HG02970 (cell line): ENCODE results near the gene KRTAP4-12.
"Not testable (repeated sequence)": the region's sequence is repeated elsewhere in the genome, so short reads cannot be mapped to it uniquely, and the experiment has no call there.

Source experiments
- ATAC-seq: cut with Tn5 transposase; IDR thresholded peaks from one replicate; pipeline ENCODE4 v1.9.1; 2021; ENCODE audit warnings: mild to moderate bottlenecking, moderate library complexity, moderate number of reproducible peaks; ENCODE audit not compliant: unreplicated experiment, low FRiP score

Gene KRTAP4-12

DNA sequence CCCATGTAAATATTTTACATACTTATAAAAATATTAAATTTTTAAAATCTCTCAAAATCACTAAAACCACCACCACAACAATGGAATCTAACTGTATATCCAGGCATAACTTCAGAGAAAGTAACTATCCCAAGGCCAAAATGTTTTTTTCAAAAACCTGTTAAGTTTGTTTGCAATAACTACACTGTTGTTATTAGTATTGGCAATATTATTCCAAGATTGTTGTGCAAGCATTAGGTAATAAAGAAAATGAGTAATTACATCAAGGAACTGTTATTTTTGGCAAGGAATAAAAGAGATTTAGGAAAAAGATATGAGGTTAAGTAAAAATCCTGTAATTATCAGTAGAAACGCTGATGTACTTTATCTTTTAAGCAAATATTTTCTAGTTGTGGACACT is 3.4 kb upstream of the KRTAP4-12 start:
- ATAC-seq, result no peak

DNA sequence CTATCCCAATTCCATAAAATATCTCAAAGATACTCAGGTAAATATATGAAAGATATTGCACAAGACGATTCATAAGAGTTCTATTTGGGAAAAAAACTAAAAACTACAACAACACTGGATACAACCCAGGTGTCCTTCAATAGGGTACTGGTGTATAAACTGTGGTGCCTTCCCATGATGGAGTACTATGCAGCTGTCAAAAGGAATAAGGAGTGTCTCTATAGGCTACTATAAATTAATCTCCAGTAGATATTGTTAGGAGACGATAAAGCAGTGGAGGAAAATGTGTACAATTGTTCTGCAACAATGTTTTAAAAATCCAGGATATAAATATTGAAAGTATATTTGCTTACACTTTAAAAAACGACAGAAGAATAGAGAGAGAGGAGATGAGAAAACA is 2.4 kb upstream of the KRTAP4-12 start:
- no peak for ATAC-seq

DNA sequence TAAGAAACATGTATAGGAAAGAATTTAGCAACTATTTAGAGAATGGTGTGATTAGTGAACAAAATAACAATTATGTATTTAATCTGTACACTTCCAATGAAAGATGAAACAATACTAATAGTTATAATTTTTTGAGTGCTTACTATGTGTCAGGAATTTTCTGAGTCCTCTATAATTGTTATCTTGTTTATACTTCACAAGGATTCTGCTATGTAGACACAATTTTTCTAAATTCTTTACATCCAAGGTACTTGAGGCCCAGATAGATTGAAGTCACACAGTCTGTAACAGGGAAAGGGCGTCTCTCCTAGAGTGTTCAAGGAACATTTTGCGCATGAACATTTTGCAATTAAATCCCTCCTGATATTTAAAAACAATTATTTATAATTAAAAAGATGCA is 1.1 kb upstream of the KRTAP4-12 start:
- no peak for ATAC-seq

DNA sequence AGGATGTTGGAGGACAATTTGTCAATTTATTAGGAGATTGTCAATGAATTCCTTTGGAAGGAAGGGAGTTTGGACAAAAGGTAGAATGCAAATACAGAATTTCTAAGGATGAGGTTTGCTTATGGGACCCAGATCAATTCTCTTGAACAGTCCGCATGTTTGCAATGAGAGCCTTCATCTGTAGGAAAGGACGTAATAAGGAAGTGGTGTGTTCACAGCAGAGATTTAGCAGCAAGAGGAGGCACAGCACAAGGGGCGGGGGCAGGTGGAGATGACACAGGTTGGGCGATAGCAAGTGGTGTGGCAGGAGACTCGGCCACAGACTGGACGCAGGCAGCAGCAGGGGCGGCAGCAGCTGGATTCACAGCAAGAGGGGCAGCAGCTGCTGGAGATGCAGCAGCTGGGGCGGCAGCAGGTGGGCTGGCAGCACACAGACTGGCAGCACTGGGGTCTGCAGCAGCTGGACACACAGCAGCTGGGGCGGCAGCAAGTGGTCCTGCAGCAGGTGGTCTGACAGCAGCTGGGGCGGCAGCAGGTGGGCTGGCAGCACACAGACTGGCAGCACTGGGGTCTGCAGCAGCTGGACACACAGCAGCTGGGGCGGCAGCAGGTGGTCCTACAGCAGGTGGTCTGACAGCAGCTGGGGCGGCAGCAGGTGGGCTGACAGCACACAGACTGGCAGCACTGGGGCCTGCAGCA is 541 bp downstream of the KRTAP4-12 start:
- ATAC-seq, result not testable (repeated sequence)

DNA sequence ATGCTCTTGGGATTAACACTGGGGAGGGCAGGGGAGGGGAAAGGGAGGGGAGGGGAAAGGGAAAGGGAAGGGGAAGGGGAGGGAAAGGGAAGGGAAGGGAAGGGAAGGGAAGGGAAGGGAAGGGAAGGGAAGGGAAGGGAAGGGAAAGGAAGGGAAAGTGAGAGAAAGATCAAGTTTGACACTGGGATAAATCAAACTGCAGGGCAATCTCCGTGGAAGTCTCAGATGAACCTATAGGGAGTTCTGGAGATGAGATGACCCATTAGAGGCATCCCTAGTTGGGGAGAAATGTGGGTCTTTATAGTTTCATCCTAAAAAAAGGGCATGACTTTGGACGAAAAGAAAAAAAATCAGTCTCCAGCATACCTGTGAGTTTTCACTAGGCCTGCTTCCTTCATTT is 2.2 kb downstream of the KRTAP4-12 start:
- no peak for ATAC-seq

DNA sequence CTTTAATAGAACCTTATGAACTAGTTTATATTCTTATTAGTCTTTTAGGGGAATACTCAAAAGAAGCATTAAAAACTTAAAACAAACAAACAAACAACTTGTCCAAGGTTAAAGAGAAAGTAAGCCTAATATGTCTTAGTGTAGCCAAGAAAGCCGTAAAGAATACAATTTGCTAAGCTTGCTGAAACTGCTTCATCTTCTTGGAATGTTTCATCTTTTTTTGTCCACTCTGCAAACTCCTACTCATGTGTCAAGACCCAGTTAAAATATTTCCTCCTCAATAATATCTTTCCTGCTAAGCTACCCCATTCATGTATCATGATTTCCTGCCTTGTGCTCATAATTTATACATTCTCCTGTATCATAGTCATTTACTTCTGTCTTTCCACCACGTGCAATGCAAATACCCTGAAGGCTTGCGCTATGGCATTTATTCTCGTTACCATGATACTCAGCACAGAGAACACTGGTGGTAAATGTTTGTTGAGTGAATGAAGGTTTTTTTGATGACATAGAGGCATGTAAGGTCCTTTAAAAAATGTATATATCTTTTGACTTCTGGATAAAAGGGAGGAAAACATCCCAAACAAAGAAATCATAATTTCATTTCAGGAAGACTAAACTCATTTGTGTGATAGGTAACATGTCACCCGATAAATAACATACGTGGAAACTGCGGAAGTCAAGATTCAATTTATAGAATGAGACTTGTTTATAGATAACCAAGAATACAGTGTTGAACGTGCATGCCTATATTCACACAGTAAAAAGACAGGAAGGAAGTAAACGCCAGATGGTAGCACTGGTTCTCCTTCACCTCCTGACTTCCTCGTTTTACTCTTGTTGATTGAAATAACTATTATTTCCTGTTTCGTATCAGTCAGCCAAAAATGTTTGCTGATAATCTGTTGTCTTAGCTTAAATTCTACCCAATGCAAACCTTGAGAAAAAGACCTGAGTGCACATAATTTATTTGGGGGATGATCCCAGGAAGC is 4.0 kb downstream of the KRTAP4-12 start:
- not testable (repeated sequence) for ATAC-seq

DNA sequence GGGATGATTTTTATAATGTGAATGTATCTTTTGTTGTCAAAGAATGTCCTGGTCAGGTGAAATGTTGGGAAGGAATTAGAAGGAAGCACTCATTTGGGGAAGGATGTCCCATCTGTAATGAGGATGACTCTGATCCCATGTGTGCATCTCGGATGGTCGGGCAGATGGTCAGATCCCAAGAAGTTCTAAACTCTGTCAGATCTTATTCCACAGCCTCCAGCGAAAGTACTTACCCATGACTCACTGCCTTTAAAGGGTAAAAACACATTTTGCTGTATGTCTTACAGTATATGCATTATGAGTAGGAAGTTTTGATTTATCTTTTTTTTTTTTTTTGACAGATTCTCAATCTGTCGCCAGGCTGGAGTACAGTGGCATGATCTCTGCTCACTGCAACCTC is 5.3 kb downstream of the KRTAP4-12 start:
- no peak for ATAC-seq

DNA sequence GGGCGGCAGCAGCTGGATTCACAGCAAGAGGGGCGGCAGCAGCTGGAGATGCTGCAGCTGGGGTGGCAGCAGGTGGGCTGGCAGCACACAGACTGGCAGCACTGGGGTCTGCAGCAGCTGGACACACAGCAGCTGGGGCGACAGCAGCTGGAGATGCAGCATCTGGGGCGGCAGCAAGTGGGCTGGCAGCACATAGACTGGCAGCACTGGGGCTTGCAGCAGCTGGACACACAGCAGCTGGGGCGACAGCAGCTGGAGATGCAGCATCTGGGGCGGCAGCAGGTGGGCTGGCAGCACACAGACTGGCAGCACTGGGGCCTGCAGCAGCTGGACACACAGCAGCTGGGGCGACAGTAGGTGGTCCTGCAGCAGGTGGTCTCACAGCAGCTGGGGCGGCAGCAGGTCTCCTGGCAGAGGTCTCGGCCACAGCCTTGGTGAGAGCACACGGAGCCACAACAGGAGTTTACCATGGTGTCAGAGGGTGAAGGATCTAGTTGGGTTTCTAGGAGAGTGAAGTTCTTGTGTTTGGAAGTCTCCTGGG is 6.1 kb downstream of the KRTAP4-12 start, which contains the start of gene KRTAP4-11:
Gene KRTAP4-11 (minus strand): TSS at position 528 of the 541 bp plus-strand sequence. CDS start 58 bp downstream, at position 470.
- not testable (repeated sequence) for ATAC-seq

DNA sequence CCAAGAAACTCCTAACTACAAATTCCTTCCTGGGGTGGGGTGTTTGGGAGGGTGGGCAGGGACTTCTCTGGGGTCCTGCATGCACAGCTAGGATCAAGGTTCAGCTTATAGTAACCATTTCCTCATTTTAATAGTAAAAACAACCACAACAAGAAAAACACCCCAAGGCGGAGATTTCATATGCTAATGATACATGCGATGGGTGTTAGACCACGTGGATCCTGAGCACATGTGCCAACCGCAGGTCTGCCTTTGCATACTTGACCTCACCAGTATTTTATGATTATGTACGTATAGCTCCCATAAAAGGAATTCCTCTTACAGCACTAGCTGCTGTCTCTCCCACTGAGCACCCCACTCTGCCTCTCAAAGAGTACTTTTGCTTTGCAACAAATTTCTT is 7.7 kb downstream of the KRTAP4-12 start:
- ATAC-seq, result no peak

DNA sequence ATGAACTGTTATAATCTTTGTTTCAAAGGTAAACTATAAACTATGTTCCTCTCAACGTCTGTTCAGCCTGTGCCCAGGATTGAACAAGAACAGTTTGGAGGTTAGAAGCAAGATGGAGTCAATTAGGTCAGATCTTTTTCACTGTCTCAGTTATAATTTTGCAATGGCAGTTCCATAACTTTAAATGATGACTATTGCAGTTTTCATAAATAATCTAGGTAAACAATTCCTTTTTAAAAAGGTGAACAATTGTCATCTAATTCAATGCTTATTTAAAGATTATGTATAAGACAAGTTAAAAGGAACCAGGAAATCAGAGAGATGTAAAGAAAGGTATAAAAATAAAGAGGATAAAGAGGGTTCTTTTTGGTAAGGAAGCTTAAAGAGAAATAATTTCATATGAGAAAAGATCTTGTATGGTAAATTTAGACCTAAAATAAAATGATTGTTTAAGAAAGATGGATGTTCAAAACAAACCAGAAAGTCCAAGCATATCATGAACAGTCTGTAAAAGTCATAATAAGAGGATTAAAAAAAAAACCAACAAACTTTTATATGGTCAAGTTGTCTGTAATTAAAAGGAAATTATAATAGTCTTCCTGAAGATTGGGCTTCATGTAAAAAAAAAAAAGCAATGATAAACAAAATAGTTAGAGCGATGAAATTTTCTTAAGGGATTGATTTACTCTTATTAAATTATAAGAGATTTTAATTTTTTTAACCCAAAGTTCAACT is 12.7 kb downstream of the KRTAP4-12 start:
- no peak for ATAC-seq

DNA sequence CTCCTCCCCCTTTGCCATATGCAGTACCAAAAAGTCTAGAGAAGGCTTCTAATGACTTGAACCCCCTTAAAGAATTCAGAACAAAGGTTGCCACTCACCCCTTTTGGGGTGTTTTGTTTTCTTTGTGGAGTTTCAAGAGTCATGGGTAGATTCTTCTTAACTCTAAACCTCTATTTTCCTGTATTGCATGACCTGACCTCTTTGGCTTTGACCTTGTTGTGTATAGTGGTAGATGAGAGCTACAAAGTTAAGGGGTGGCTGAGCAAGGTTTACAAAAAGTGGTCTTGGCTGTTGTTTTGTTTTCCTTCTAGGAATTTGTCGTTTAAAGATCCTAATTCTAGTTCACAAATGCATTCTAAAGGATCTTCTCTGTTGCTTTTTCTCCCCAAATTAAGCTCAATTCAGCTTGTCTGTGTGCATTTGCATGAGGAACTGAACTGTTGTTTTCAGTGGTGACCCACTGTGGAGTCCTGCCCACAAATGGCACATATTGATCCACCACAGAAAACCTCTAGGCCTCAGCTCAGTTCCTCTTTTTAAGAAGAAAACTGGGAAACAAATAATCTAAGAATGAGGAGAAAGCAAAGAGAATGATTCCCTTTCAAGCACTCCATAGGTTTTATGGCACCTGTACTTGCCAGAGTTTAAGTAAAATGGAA is 15.1 kb downstream of the KRTAP4-12 start:
- not testable (repeated sequence) for ATAC-seq

DNA sequence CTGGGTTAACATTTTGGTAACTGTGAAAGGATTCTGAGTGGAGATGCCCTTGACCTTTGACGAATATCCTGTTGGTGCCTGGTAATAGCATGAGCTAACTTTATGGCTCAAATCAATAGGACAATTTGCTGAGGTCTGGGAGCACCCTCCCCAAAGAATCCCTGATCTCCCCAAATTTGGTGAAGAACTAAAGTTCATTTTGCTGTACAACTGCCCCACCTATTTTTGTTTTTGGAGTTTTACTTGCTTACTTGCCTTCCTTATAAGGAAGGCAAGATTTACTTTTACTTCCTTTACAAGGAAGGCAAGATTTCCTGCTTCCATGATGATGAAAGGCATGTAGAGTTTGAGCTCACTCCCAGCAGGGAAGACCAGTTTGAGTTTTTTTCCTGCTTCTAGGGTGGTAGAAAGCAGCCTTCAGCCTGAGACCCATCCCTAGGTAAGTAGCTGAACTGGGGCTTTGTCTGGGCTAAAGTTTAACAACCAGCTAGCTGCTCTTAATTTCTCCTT is 16.0 kb downstream of the KRTAP4-12 start:
- no peak for ATAC-seq

DNA sequence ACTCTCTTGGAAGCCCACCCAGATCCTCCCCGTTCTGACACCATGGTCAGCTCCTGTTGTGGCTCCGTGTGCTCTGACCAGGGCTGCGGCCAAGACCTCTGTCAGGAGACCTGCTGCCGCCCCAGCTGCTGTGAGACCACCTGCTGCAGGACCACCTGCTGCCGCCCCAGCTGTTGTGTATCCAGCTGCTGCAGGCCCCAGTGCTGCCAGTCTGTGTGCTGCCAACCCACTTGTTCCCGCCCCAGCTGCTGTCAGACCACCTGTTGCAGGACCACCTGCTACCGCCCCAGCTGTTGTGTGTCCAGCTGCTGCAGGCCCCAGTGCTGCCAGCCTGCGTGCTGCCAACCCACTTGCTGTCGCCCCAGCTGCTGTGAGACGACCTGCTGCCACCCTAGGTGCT is 18.6 kb downstream of the KRTAP4-12 start, which contains the start of gene KRTAP4-9:
Gene KRTAP4-9 (plus strand): TSS at position 43 of the 400 bp plus-strand sequence. CDS start 0 bp downstream, at position 43.
- ATAC-seq, result not testable (repeated sequence)

DNA sequence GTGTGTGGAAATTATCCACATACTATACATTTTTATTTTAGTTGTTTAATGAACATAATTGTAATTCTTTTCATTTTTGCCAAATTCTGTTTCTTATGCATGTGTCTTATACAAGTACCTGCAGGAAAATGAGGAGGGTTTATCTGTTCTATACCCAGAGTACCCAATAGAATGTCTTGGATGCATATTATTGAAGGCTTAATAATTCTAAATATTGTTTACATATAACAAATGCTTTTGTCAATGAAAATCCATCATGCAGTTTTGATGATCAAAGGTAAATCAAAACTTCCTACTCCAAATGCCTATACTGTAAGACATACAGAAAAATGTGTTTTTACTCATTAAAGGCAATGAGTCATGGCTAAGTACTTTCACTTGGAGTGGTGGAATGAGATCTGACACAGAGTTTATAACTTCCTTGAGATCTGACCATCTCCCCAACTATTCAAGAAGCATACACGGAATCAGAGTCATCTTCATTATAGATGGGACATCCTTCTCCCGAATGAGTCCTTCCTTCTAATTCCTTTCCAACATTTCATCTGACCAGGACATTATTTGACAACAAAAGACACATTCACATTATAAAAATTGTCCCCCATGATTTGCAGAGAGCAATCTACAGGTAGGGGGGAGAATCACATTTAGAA is 19.5 kb downstream of the KRTAP4-12 start:
- ATAC-seq, result not testable (repeated sequence)

DNA sequence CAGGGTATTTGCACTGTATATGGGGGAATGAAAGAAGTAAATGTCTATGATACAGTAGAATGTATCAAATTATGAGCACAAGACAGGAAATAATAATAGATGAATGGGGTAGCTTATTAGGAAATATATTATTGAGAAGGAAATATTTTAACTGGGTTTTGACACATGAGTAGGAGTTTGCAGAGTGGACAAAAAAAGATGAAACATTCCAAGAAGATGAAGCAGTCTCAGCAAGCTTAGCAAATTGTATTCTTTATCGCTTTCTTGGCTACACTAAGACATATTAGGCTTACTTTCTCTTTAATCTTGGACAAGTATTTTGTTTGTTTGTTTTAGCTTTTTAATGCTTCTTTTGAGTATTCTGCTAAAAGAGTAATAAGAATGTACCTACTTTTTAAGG is 20.1 kb downstream of the KRTAP4-12 start:
- no peak for ATAC-seq

DNA sequence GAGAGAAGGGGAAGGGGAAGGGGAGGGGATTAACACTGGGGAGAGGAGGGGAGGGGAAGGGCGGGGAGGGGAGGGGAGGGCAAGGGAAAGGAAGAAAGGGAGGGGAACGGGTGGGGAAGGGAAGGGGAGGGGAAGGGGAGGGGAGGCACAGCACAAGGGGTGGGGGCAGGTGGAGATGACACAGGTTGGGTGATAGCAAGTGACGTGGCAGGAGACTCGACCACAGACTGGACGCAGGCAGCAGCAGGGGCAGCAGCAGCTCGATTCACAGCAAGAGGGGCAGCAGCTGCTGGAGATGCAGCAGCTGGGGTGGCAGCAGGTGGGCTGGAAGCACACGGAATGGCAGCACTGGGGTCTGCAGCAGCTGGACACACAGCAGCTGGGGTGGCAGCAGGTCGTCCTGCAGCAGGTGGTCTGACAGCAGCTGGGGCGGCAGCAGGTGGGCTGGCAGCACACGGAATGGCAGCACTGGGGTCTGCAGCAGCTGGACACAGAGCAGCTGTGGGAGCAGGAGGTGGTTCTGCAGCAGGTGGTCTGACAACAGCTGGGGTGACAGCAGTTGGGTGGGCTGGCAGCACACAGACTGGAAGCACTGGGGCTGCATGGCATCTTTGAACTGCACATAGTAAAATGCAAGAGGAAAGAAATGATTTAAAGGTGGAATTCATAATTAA is 22.3 kb downstream of the KRTAP4-12 start, which contains the start of gene KRTAP4-16:
Gene KRTAP4-16 (minus strand): TSS at position 624 of the 674 bp plus-strand sequence. CDS start 0 bp downstream, at position 624.
- no peak for ATAC-seq

DNA sequence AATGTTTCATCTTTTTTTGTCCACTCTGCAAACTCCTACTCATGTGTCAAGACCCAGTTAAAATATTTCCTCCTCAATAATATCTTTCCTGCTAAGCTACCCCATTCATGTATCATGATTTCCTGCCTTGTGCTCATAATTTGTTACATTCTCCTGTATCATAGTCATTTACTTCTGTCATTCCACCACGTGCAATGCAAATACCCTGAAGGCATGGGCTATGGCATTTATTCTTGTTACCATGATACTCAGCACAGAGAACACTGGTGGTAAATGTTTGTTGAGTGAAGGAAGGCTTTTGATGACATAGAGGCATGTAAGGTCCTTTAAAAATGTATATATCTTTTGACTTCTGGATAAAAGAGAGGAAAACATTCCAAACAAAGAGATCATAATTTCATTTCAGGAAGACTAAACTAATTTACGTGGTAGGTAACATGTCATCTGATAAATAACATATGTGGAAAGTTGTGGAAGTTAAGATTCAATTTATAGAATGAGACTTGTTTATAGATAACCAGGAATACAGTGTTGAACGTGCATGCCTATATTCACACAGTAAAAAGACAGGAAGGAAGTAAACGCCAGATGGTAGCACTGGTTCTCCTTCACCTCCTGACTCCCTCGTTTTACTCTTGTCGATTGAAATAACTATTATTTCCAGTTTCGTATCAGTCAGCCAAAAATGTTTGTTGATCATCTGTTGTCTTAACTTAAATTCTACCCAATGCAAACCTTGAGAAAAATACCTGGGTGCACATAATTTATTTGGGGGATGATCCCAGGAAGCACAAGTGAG is 24.1 kb downstream of the KRTAP4-12 start:
- not testable (repeated sequence) for ATAC-seq
